SK-N-SH (cell line): ENCODE results near the gene BAG2. TPM values are rescaled to one million over a fixed set of nuclear protein-coding genes. Genes with fewer than 3 reads are reported as not detected.
A peak's percentile ranks its signal among the peaks of the same experiment; 100 is the strongest.

Source experiments
- CTCF ChIA-PET: fragments of 300-600, 350-600 bp; formaldehyde crosslinking; extraction: SDS; loops from one replicate; lab custom pipeline; 2021; lab: Yijun Ruan, JAX
- POLR2A ChIA-PET: fragments of 350-600 bp; sonication (Branson Sonifier 250); formaldehyde crosslinking; extraction: SDS; loops from one replicate; lab custom pipeline; 2020; ENCODE audit warnings: antibody characterized with exemption, inconsistent platforms; lab: Yijun Ruan, JAX
- DNase-seq: peaks from one replicate; pipeline ENCODE4 v3.0.0; 2012
- H2AFZ ChIP-seq: fragments of 200-600 bp; sonication (generic); 2 replicates; pipeline ENCODE4 v1.8.1; 2016; ENCODE audit warnings: antibody characterized with exemption, mild to moderate bottlenecking, low read depth
- H3F3A ChIP-seq: fragments of 200-600 bp; sonication (generic); replicated peaks from 2 replicates; pipeline ENCODE3; 2016; ENCODE audit warnings: antibody characterized with exemption, mild to moderate bottlenecking; ENCODE audit not compliant: insufficient read depth
- H3K27ac ChIP-seq, 2 experiments: fragments of 200-500 bp in 1 of 2; fragments of 200-600 bp in 1 of 2; sonication (Bioruptor generic) in 1 of 2; sonication (generic), shearing (Covaris generic) in 1 of 2; 2 replicates each; pipeline versions ENCODE4 v1.5.1 to v1.6.1; 2014 to 2016; ENCODE audit warnings: low read depth in 2 of 2, inconsistent platforms in 1 of 2, low read length in 1 of 2, mild to moderate bottlenecking in 1 of 2, mixed read lengths in 1 of 2
- H3K27me3 ChIP-seq: fragments of 200-600 bp; sonication (generic), shearing (Covaris generic); 2 replicates; pipeline ENCODE4 v1.6.1; 2016; ENCODE audit warnings: mixed run types; ENCODE audit not compliant: insufficient read depth
- H3K36me3 ChIP-seq, 2 experiments: fragments of 200-500 bp in 1 of 2; fragments of 200-600 bp in 1 of 2; sonication (Bioruptor generic) in 1 of 2; sonication (generic) in 1 of 2; replicated peaks in 1 of 2; 2 replicates each; pipeline versions ENCODE3 to v1.5.1; 2014 to 2016; ENCODE audit warnings: low read length in 1 of 2, mild to moderate bottlenecking in 1 of 2; ENCODE audit not compliant: insufficient read depth in 2 of 2, control insufficient read depth in 1 of 2
- H3K4me1 ChIP-seq, 2 experiments: fragments of 200-500 bp in 1 of 2; fragments of 200-600 bp in 1 of 2; sonication (Bioruptor generic) in 1 of 2; sonication (generic), shearing (Covaris generic) in 1 of 2; 2 replicates each; pipeline versions ENCODE4 v1.5.1 to v1.6.1; 2014 to 2016; ENCODE audit warnings: low read depth in 1 of 2, low read length in 1 of 2, mixed run types in 1 of 2; ENCODE audit not compliant: insufficient read depth in 2 of 2, control insufficient read depth in 1 of 2
- H3K4me2 ChIP-seq: fragments of 200-600 bp; sonication (generic), shearing (Covaris generic); 2 replicates; pipeline ENCODE4 v1.6.1; 2017; ENCODE audit warnings: mixed run types
- H3K4me3 ChIP-seq, 2 experiments: fragments of 200-500 bp in 1 of 2; fragments of 200-600 bp in 1 of 2; sonication (Bioruptor generic) in 1 of 2; sonication (generic), shearing (Covaris generic) in 1 of 2; 2 replicates each; pipeline versions ENCODE4 v1.5.1 to v1.8.1; 2014 to 2016; ENCODE audit warnings: low read depth in 2 of 2, inconsistent platforms in 1 of 2, low read length in 1 of 2, mild to moderate bottlenecking in 1 of 2, mixed read lengths in 1 of 2, moderate library complexity in 1 of 2
- H3K79me2 ChIP-seq: fragments of 200-600 bp; sonication (generic); 2 replicates; pipeline ENCODE4 v1.8.1; 2017; ENCODE audit warnings: mild to moderate bottlenecking; ENCODE audit not compliant: insufficient read depth
- H3K9ac ChIP-seq: fragments of 200-600 bp; sonication (generic); 2 replicates; pipeline ENCODE4 v1.6.1; 2017; ENCODE audit warnings: mixed run types
- H3K9me2 ChIP-seq: fragments of 200-600 bp; sonication (generic); 2 replicates; pipeline ENCODE4 v1.6.1; 2017; ENCODE audit warnings: mixed run types
- H3K9me3 ChIP-seq: fragments of 200-600 bp; sonication (generic); 2 replicates; pipeline ENCODE4 v1.6.1; 2017; ENCODE audit warnings: mixed run types, mild to moderate bottlenecking, moderate library complexity
- H4K20me1 ChIP-seq: fragments of 200-600 bp; sonication (generic); 2 replicates; pipeline ENCODE4 v1.6.1; 2017; ENCODE audit warnings: mild to moderate bottlenecking, mixed run types; ENCODE audit not compliant: insufficient read depth
- EZH2phosphoT487 ChIP-seq: fragments of 200-600 bp; sonication (generic); IDR thresholded peaks from 2 replicates; pipeline ENCODE4 v1.6.1; 2017; ENCODE audit warnings: low read depth, mixed run types, mild to moderate bottlenecking, antibody characterized with exemption, moderate library complexity, borderline replicate concordance
- FOSL2 ChIP-seq: IDR thresholded peaks from 2 replicates; pipeline ENCODE4 v1.4.0; 2012; ENCODE audit warnings: low read depth, mild to moderate bottlenecking, moderate library complexity, borderline replicate concordance
- FOXJ3 ChIP-seq: sonication (generic); formaldehyde crosslinking; IDR thresholded peaks from 2 replicates; pipeline ENCODE4 v1.5.1; 2020; ENCODE audit warnings: mild to moderate bottlenecking, missing genetic modification reagents
- FOXM1 ChIP-seq: IDR thresholded peaks from 2 replicates; pipeline ENCODE4 v1.4.0; 2012; ENCODE audit warnings: low read depth, mild to moderate bottlenecking
- GABPA ChIP-seq: IDR thresholded peaks from 2 replicates; pipeline ENCODE4 v1.4.0; 2012; ENCODE audit warnings: low read depth, mild to moderate bottlenecking
- GATA2 ChIP-seq: sonication (generic); formaldehyde crosslinking; IDR thresholded peaks from 2 replicates; pipeline ENCODE4 v1.5.0; 2020; ENCODE audit warnings: mild to moderate bottlenecking, missing genetic modification reagents
- MEF2A ChIP-seq: IDR thresholded peaks from 2 replicates; pipeline ENCODE4 v1.4.0; 2012; ENCODE audit warnings: low read depth, borderline replicate concordance
- MXI1 ChIP-seq: IDR thresholded peaks from 2 replicates; pipeline ENCODE4 v1.6.1; 2012; ENCODE audit warnings: mild to moderate bottlenecking, low read depth, low read length, improper control_type of control experiment
- POLR2AphosphoS5 ChIP-seq: IDR thresholded peaks from 2 replicates; pipeline ENCODE4 v1.6.1; 2012; ENCODE audit warnings: low read depth, low read length
- RAD21 ChIP-seq: IDR thresholded peaks from 2 replicates; pipeline ENCODE4 v1.6.1; 2012; ENCODE audit warnings: mild to moderate bottlenecking, low read length
- RCOR1 ChIP-seq: fragments of 150-350 bp; IDR thresholded peaks from 2 replicates; pipeline ENCODE4 v1.6.1; 2017; ENCODE audit warnings: antibody characterized with exemption, low read length
- RXRA ChIP-seq: IDR thresholded peaks from 2 replicates; pipeline ENCODE4 v1.4.0; 2012; ENCODE audit warnings: low read depth, mild to moderate bottlenecking, borderline replicate concordance
- SIN3A ChIP-seq: IDR thresholded peaks from 2 replicates; pipeline ENCODE4 v1.6.1; 2012; ENCODE audit warnings: low read depth, mild to moderate bottlenecking, low read length, moderate library complexity, borderline replicate concordance
- SMC3 ChIP-seq: IDR thresholded peaks from 2 replicates; pipeline ENCODE4 v1.6.1; 2012; ENCODE audit warnings: low read depth, low read length, improper control_type of control experiment
- TAF1 ChIP-seq: IDR thresholded peaks from 2 replicates; pipeline ENCODE4 v1.6.1; 2012; ENCODE audit warnings: low read depth, mild to moderate bottlenecking, low read length, moderate library complexity, borderline replicate concordance
- TCF12 ChIP-seq: IDR thresholded peaks from 2 replicates; pipeline ENCODE4 v1.4.0; 2012
- TEAD4 ChIP-seq: IDR thresholded peaks from 2 replicates; pipeline ENCODE4 v1.4.0; 2012; ENCODE audit warnings: mild to moderate bottlenecking, borderline replicate concordance; ENCODE audit not compliant: insufficient read depth
- YY1 ChIP-seq: IDR thresholded peaks from 2 replicates; pipeline ENCODE4 v1.4.0; 2012; ENCODE audit warnings: low read depth, mild to moderate bottlenecking
- WGBS: methylation state at CpG from one replicate; pipeline ENCODE4 v1.1.6; 2017; ENCODE audit warnings: low lambda C conversion rate; 5-methylcytosine and 5-hydroxymethylcytosine counted together
- polyA plus RNA-seq, 3 experiments: library from polyadenylated mRNA; depleted of rRNA; stranded (reverse); fragments of >200 nt; gene quantifications; 2 replicates each; pipeline ENCODE4 v1.2.3, GENCODE V29; 2012
- TF ChIP-seq, protein P1 (sequence below): IDR thresholded peaks from 2 replicates; pipeline ENCODE4 v1.4.0; 2012; ENCODE audit warnings: low read depth, borderline replicate concordance
- TF ChIP-seq, protein P2 (sequence below): fragments of 200-600 bp; sonication (generic); IDR thresholded peaks from 2 replicates; pipeline ENCODE4 v1.6.1; 2017; ENCODE audit warnings: antibody characterized with exemption, mild to moderate bottlenecking, moderate library complexity

Gene BAG2
- polyA plus RNA-seq, 1 of the 3 experiments (the other 2 are of a cell fraction) = 5.3 TPM

DNA sequence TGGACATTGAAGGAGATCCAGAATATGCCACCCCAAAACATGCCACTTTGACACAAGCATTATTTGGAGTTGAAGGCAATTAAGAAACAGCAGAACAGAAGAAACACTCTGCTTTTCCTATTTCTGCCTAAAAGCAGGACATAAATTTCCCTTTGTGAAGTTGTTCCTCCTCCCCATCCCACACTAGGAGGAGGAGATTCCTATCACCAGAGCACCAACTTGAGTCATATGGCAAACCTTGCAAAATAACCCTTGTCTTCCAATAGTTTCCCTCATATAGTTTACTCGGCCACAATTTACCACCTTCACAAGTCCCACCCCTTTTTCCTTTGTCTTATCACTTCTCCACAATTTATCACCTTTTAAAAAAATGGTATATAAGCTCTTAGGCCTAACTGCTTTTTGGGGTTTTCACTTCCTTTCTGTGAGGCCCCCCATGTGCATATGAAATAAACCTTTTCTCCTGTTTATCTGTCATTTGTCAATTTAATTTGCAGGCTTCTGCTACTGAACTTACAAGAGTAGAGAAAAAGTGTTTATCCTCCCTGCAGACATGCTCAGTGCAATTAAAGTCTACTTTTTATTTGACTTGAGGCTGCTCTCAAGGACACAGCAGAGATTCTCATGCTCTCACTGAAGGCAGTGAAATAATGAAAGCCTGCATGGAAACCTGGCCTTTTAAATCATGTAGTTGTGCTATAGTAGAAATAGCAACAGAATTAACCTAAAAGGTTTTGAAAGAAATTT lies 52.8 kb downstream of the BAG2 start:
- CTCF ChIA-PET = no interaction called here
- no peaks in the 10 kb centered on the region for H3K27me3 ChIP-seq
- H2AFZ ChIP-seq = peak overlapping the region; percentile 35; the same call in 1 of the 2 replicates
- no peaks in the 10 kb centered on the region; the same call in 1 of the 2 replicates for H3K9me3 ChIP-seq
- no peak overlapping the region for H3K9ac ChIP-seq
- 50% methylated on average over 1 of the region's 1 CpG for WGBS
- no peak overlapping the region for H3K4me3 ChIP-seq
- peaks cover 13% of the 10 kb centered on the region for H3F3A ChIP-seq
- DNase-seq = no peak
- peaks cover 0 to 5% of the 10 kb centered on the region in 2 experiments for H3K36me3 ChIP-seq
- peaks cover 19% of the 10 kb centered on the region for H3K79me2 ChIP-seq
- POLR2A ChIA-PET = no interaction called here
- TF ChIP-seq EZH2phosphoT487 (no peak), TAF1 (no peak), SMC3 (no peak), FOSL2 (0 out of 2 replicates have a peak, but pooled peaks have one; percentile 1), POLR2AphosphoS5 (no peak)
- no peaks in the 10 kb centered on the region for H3K9me2 ChIP-seq
- peaks cover 0 to 7% of the 10 kb centered on the region in 2 experiments; a peak in 2 of 4 replicates for H3K4me1 ChIP-seq
- H3K27ac ChIP-seq = no peak overlapping the region; a peak in 1 of 4 replicates
- H3K4me2 ChIP-seq = no peak overlapping the region
- H4K20me1 ChIP-seq = no peaks in the 10 kb centered on the region

GRCh38 chr6:57226221-57226620 lies 54.1 kb downstream of the BAG2 start:
- H3K9me3 ChIP-seq = no peaks in the 10 kb centered on the region; the same call in 1 of the 2 replicates
- H3K27me3 ChIP-seq = no peaks in the 10 kb centered on the region
- peaks cover 6% of the 10 kb centered on the region for H3K79me2 ChIP-seq
- no peak for DNase-seq
- H3K9ac ChIP-seq = no peak overlapping the region
- H4K20me1 ChIP-seq = no peaks in the 10 kb centered on the region
- H3K36me3 ChIP-seq = no peaks in the 10 kb centered on the region
- H3K9me2 ChIP-seq = no peaks in the 10 kb centered on the region
- H3K4me3 ChIP-seq = no peak overlapping the region
- no peak overlapping the region for H3K4me2 ChIP-seq
- H3F3A ChIP-seq = peaks cover 10% of the 10 kb centered on the region
- peaks cover 0 to 4% of the 10 kb centered on the region in 2 experiments; a peak in 2 of 4 replicates for H3K4me1 ChIP-seq
- TF ChIP-seq FOXJ3 (CRISPR knock-in tag) (no peak), GATA2 (CRISPR knock-in tag) (no peak), TCF12 (no peak), YY1 (no peak), GABPA (no peak), RXRA (no peak), RAD21 (no peak), FOXM1 (no peak), TEAD4 (no peak), RCOR1 (no peak), MEF2A (no peak), SIN3A (no peak), POLR2AphosphoS5 (no peak), MXI1 (no peak)
- TF ChIP-seq, protein P1, sequence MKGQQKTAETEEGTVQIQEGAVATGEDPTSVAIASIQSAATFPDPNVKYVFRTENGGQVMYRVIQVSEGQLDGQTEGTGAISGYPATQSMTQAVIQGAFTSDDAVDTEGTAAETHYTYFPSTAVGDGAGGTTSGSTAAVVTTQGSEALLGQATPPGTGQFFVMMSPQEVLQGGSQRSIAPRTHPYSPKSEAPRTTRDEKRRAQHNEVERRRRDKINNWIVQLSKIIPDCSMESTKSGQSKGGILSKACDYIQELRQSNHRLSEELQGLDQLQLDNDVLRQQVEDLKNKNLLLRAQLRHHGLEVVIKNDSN = no peak
- TF ChIP-seq, protein P2, sequence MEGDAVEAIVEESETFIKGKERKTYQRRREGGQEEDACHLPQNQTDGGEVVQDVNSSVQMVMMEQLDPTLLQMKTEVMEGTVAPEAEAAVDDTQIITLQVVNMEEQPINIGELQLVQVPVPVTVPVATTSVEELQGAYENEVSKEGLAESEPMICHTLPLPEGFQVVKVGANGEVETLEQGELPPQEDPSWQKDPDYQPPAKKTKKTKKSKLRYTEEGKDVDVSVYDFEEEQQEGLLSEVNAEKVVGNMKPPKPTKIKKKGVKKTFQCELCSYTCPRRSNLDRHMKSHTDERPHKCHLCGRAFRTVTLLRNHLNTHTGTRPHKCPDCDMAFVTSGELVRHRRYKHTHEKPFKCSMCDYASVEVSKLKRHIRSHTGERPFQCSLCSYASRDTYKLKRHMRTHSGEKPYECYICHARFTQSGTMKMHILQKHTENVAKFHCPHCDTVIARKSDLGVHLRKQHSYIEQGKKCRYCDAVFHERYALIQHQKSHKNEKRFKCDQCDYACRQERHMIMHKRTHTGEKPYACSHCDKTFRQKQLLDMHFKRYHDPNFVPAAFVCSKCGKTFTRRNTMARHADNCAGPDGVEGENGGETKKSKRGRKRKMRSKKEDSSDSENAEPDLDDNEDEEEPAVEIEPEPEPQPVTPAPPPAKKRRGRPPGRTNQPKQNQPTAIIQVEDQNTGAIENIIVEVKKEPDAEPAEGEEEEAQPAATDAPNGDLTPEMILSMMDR = no peak
- whole genome bisulfite sequencing = 78% methylated on average over 2 of the region's 2 CpGs
- no peak overlapping the region for H3K27ac ChIP-seq
- CTCF ChIA-PET = no interaction called here
- H2AFZ ChIP-seq = 0 out of 2 replicates have a peak overlapping the region, but pooled peaks have one; percentile 41
- POLR2A ChIA-PET = no interaction called here
